Stomach (tissue), 4 donors: ENCODE results near the gene MCEMP1.

ENCODE experiments used
- CTCF ChIP-seq, 7 experiments: fragments of 450-650 bp in 4 of 7; fragments of 200-600 bp in 3 of 7; sonication (generic) in 3 of 7; IDR thresholded peaks; one replicate each; pipeline ENCODE4 v1.5.1; 2016 to 2019; ENCODE audit warnings: antibody characterized with exemption in 7 of 7, control low read depth in 2 of 7, mild to moderate bottlenecking in 1 of 7
- EP300 ChIP-seq: sonication (generic); formaldehyde crosslinking; IDR thresholded peaks from one replicate; pipeline ENCODE4 v1.6.1; 2017; ENCODE audit warnings: antibody characterized with exemption
- POLR2A ChIP-seq, 4 donors: fragments of 450-650 bp; IDR thresholded peaks; one replicate each; pipeline ENCODE4 v1.6.1; 2016; ENCODE audit warnings: antibody characterized with exemption in 4 of 4, control low read depth in 2 of 4, mild to moderate bottlenecking in 1 of 4, moderate library complexity in 1 of 4
- POLR2AphosphoS5 ChIP-seq, 3 donors: sonication (generic); formaldehyde crosslinking; IDR thresholded peaks; one replicate each; pipeline ENCODE4 v1.6.1; 2016; ENCODE audit warnings: antibody characterized with exemption in 3 of 3

GRCh38 chr19:7678971-7679751, 2.3 kb downstream of the MCEMP1 start:
- no peak for TF ChIP-seq CTCF (IDR thresholded peaks at IDR 0.05)
- no peak for TF ChIP-seq POLR2A (IDR thresholded peaks at IDR 0.05)
- TF ChIP-seq POLR2AphosphoS5 (IDR thresholded peaks at IDR 0.05) = no peak
- no peak for TF ChIP-seq EP300
